H1 (cell line): ENCODE measurements around the gene AGER. TPM values are rescaled to one million over a fixed set of nuclear protein-coding genes. Genes with fewer than 3 reads are reported as not detected.

Source experiments
- CTCF ChIA-PET: fragments of 300-600 bp; sonication (Branson Sonifier 250); formaldehyde crosslinking; loops from one replicate; lab custom pipeline; 2021; ENCODE audit not compliant: partially characterized antibody; lab: Charles Lee
- POLR2A ChIA-PET: fragments of 300-600 bp; sonication (Branson Sonifier 250); formaldehyde crosslinking; loops from one replicate; lab custom pipeline; 2021; ENCODE audit warnings: inconsistent platforms; ENCODE audit not compliant: partially characterized antibody; lab: Charles Lee
- DNase-seq, 2 experiments: peaks; one replicate each; pipeline versions ENCODE4 v3.0.0 to v3.0.0-alpha.2; 2010 to 2022; ENCODE audit warnings: low spot score in 2 of 2, low read depth in 1 of 2, mixed read lengths in 1 of 2
- FAIRE-seq: peaks from 2 replicates; lab custom pipeline; 2011; peaks lifted over from hg19 to GRCh38; lab: Jason Lieb, UNC
- H2AFZ ChIP-seq: 2 replicates; pipeline ENCODE4 v1.8.1; 2012; ENCODE audit warnings: low read length, inconsistent platforms
- H2AK5ac ChIP-seq: 2 replicates; pipeline ENCODE4 v1.6.1; 2013; ENCODE audit warnings: low read depth, low read length
- H2BK120ac ChIP-seq: replicated peaks from 2 replicates; pipeline ENCODE3; 2013; ENCODE audit warnings: low read depth, low read length, inconsistent platforms
- H2BK12ac ChIP-seq: 2 replicates; pipeline ENCODE4 v1.6.1; 2013; ENCODE audit warnings: low read depth, low read length
- H2BK15ac ChIP-seq: 2 replicates; pipeline ENCODE4 v1.6.1; 2013; ENCODE audit warnings: low read length
- H2BK20ac ChIP-seq: 2 replicates; pipeline ENCODE4 v1.6.1; 2013; ENCODE audit warnings: low read length
- H2BK5ac ChIP-seq: 2 replicates; pipeline ENCODE4 v1.6.1; 2013; ENCODE audit warnings: low read depth, low read length
- H3K14ac ChIP-seq: 2 replicates; pipeline ENCODE4 v1.6.1; 2013; ENCODE audit warnings: inconsistent platforms; ENCODE audit not compliant: insufficient read length
- H3K18ac ChIP-seq: 2 replicates; pipeline ENCODE4 v1.6.1; 2013; ENCODE audit warnings: low read length; ENCODE audit errors: extremely low read depth
- H3K23ac ChIP-seq: 2 replicates; pipeline ENCODE4 v1.6.1; 2013; ENCODE audit warnings: inconsistent platforms; ENCODE audit not compliant: insufficient read length
- H3K23me2 ChIP-seq: 2 replicates; pipeline ENCODE4 v1.6.1; 2013; ENCODE audit warnings: low read depth, low read length
- H3K27ac ChIP-seq: 2 replicates; pipeline ENCODE4 v1.6.1; 2011; ENCODE audit warnings: low read depth, low read length, inconsistent platforms
- H3K27me3 ChIP-seq, 4 experiments: replicated peaks in 1 of 4; 1 replicate in 1 of 4; 2 replicates in 3 of 4; pipeline versions ENCODE4 v1.6.1 to v1.8.1; 2011 to 2013; ENCODE audit warnings: low read length in 3 of 4, mild to moderate bottlenecking in 3 of 4, inconsistent platforms in 2 of 4, mixed read lengths in 2 of 4, moderate library complexity in 1 of 4; ENCODE audit not compliant: control insufficient read depth in 3 of 4, insufficient read depth in 3 of 4; ENCODE audit errors: extremely low read depth in 1 of 4
- H3K36me3 ChIP-seq, 4 experiments: 2 replicates each; pipeline versions ENCODE4 v1.6.1 to v1.8.1; 2011 to 2013; ENCODE audit warnings: mild to moderate bottlenecking in 4 of 4, low read length in 3 of 4, moderate library complexity in 2 of 4, control low read depth in 1 of 4, inconsistent platforms in 1 of 4; ENCODE audit not compliant: insufficient read depth in 4 of 4, control insufficient read depth in 2 of 4
- H3K4ac ChIP-seq: replicated peaks from 2 replicates; pipeline ENCODE3; 2013; ENCODE audit warnings: low read length, low read depth, mixed read lengths, inconsistent platforms; ENCODE audit not compliant: insufficient read length
- H3K4me1 ChIP-seq, 4 experiments: replicated peaks in 1 of 4; 1 replicate in 1 of 4; 2 replicates in 3 of 4; pipeline versions ENCODE4 v1.6.1 to v1.8.1; 2011 to 2013; ENCODE audit warnings: low read length in 3 of 4, inconsistent platforms in 2 of 4, mixed read lengths in 1 of 4; ENCODE audit not compliant: insufficient read depth in 4 of 4, control insufficient read depth in 3 of 4
- H3K4me2 ChIP-seq, 2 experiments: 2 replicates each; pipeline versions ENCODE4 v1.6.1 to v1.8.1; 2011 to 2013; ENCODE audit warnings: low read depth in 2 of 2, low read length in 2 of 2, control low read depth in 1 of 2, inconsistent platforms in 1 of 2, mild to moderate bottlenecking in 1 of 2; ENCODE audit not compliant: insufficient read depth in 1 of 2
- H3K4me3 ChIP-seq, 4 experiments: fragments of 200-600, 300-600 bp in 1 of 4; sonication (generic), shearing (Covaris generic), sonication (Bioruptor Twin) in 1 of 4; 2 replicates each; pipeline versions ENCODE4 v1.5.1 to v1.8.1; 2011 to 2016; ENCODE audit warnings: low read length in 4 of 4, low read depth in 3 of 4, control low read depth in 2 of 4, inconsistent platforms in 2 of 4, mild to moderate bottlenecking in 2 of 4, mixed read lengths in 1 of 4, moderate library complexity in 1 of 4; ENCODE audit not compliant: insufficient read depth in 2 of 4; ENCODE audit errors: extremely low read depth in 1 of 4
- H3K56ac ChIP-seq: replicated peaks from 2 replicates; pipeline ENCODE3; 2013; ENCODE audit warnings: low read depth, mild to moderate bottlenecking, mixed read lengths, low read length, inconsistent platforms; ENCODE audit not compliant: insufficient read length
- H3K79me1 ChIP-seq: 2 replicates; pipeline ENCODE4 v1.6.1; 2013; ENCODE audit warnings: low read depth, low read length, control low read depth
- H3K79me2 ChIP-seq, 2 experiments: 2 replicates each; pipeline versions ENCODE4 v1.6.1 to v1.8.1; 2012 to 2013; ENCODE audit warnings: low read length in 2 of 2, mild to moderate bottlenecking in 2 of 2, inconsistent platforms in 1 of 2; ENCODE audit not compliant: insufficient read depth in 2 of 2, control insufficient read depth in 1 of 2
- H3K9ac ChIP-seq, 4 experiments: replicated peaks in 1 of 4; 1 replicate in 1 of 4; 2 replicates in 3 of 4; pipeline versions ENCODE4 v1.6.1 to v1.8.1; 2011 to 2013; ENCODE audit warnings: low read depth in 3 of 4, low read length in 3 of 4, control low read depth in 2 of 4, mild to moderate bottlenecking in 2 of 4, moderate library complexity in 2 of 4, inconsistent platforms in 1 of 4; ENCODE audit errors: extremely low read depth in 1 of 4
- H3K9me3 ChIP-seq, 2 experiments: 2 replicates each; pipeline versions ENCODE4 v1.6.1 to v1.8.1; 2012 to 2013; ENCODE audit warnings: mild to moderate bottlenecking in 2 of 2, moderate library complexity in 2 of 2, control low read depth in 1 of 2, inconsistent platforms in 1 of 2, low read depth in 1 of 2, low read length in 1 of 2, mixed read lengths in 1 of 2; ENCODE audit not compliant: insufficient read depth in 2 of 2
- H4K20me1 ChIP-seq, 2 experiments: replicated peaks in 1 of 2; 2 replicates each; pipeline versions ENCODE3 to v1.8.1; 2011 to 2013; ENCODE audit warnings: inconsistent platforms in 2 of 2, low read length in 2 of 2, mild to moderate bottlenecking in 1 of 2; ENCODE audit not compliant: insufficient read depth in 2 of 2, control insufficient read depth in 1 of 2
- H4K5ac ChIP-seq: 2 replicates; pipeline ENCODE4 v1.6.1; 2013; ENCODE audit warnings: low read length, low read depth, mixed read lengths, inconsistent platforms; ENCODE audit not compliant: insufficient read length
- H4K8ac ChIP-seq: 2 replicates; pipeline ENCODE4 v1.8.0; 2013; ENCODE audit warnings: mild to moderate bottlenecking, moderate library complexity, low read length, inconsistent platforms; ENCODE audit not compliant: insufficient read depth; ENCODE audit errors: extremely low read depth
- H4K91ac ChIP-seq: replicated peaks from 2 replicates; pipeline ENCODE3; 2013; ENCODE audit warnings: low read length, mixed read lengths, inconsistent platforms; ENCODE audit not compliant: insufficient read length
- BRCA1 ChIP-seq: IDR thresholded peaks from 2 replicates; pipeline ENCODE4 v1.6.1; 2012; ENCODE audit warnings: low read depth, low read length, improper control_type of control experiment
- CREB1 ChIP-seq: IDR thresholded peaks from 2 replicates; pipeline ENCODE4 v1.6.1; 2012; ENCODE audit warnings: inconsistent platforms
- EZH2 ChIP-seq: fragments of 200-600 bp; sonication (generic); IDR thresholded peaks from 2 replicates; pipeline ENCODE4 v1.7.1; 2012; ENCODE audit warnings: low read depth, mild to moderate bottlenecking, moderate library complexity, low read length, inconsistent platforms; ENCODE audit not compliant: severe bottlenecking
- JUND ChIP-seq: IDR thresholded peaks from 2 replicates; pipeline ENCODE4 v1.6.1; 2011; ENCODE audit warnings: mild to moderate bottlenecking, improper control_type of control experiment, low read length
- KDM5A ChIP-seq: fragments of 200-600 bp; IDR thresholded peaks from 2 replicates; pipeline ENCODE4 v1.7.1; 2012; ENCODE audit warnings: mild to moderate bottlenecking, low read length, inconsistent platforms, mixed read lengths
- POLR2AphosphoS5 ChIP-seq: IDR thresholded peaks from 2 replicates; pipeline ENCODE4 v1.6.1; 2011; ENCODE audit warnings: low read depth, low read length
- RBBP5 ChIP-seq: IDR thresholded peaks from 2 replicates; pipeline ENCODE4 v1.7.1; 2012; ENCODE audit warnings: low read depth, mild to moderate bottlenecking, inconsistent platforms, low read length, moderate library complexity, borderline replicate concordance
- SIX5 ChIP-seq: IDR thresholded peaks from 2 replicates; pipeline ENCODE4 v1.6.1; 2011; ENCODE audit warnings: mild to moderate bottlenecking, low read depth, low read length
- SRF ChIP-seq: IDR thresholded peaks from 2 replicates; pipeline ENCODE4 v1.6.1; 2011; ENCODE audit warnings: mild to moderate bottlenecking, low read depth, low read length, moderate library complexity
- YY1 ChIP-seq: IDR thresholded peaks from 2 replicates; pipeline ENCODE4 v1.6.1; 2011; ENCODE audit warnings: low read depth, mild to moderate bottlenecking, low read length
- WGBS, 2 experiments: shearing (Covaris generic) in 1 of 2; methylation state at CpG; one replicate each; pipeline versions ENCODE4 v1.1.6 to v1.1.7; 2013 to 2015; ENCODE audit warnings: low lambda C conversion rate in 2 of 2, mixed read lengths in 2 of 2, inconsistent platforms in 1 of 2, low coverage in 1 of 2, missing lambda C conversion rate in 1 of 2; ENCODE audit not compliant: insufficient replicate concordance in 2 of 2, insufficient coverage in 1 of 2, insufficient read length in 1 of 2; ENCODE audit errors: extremely low coverage in 1 of 2, missing lambda C conversion rate in 1 of 2; 5-methylcytosine and 5-hydroxymethylcytosine counted together
- polyA plus RNA-seq, 7 experiments: library from polyadenylated mRNA; depleted of rRNA in 3 of 7; stranded (reverse) in 5 of 7; unstranded in 2 of 7; fragments of >200 nt in 5 of 7; fragments of 200-250 nt in 2 of 7; gene quantifications; 1 replicate in 5 of 7; 2 replicates in 1 of 7; 4 replicates in 1 of 7; pipeline versions ENCODE4 v1.2.1 to v1.2.3, GENCODE V29; 2011 to 2013; ENCODE audit warnings: missing spikeins in 2 of 7, mixed read lengths in 2 of 7
- total RNA-seq: library from RNA; stranded (reverse); fragmentation: NEBNext Ultra II Directional; extraction: Animal tissue kit (Norgen Biotek cat#: 25700); gene quantifications from 2 replicates; pipeline ENCODE4 v1.2.1, GENCODE V29; 2021

The AGER gene
- total and polyA plus RNA-seq, 2 of the 8 experiments (the other 6 are each of a cell fraction or from before 2014, with no cell fraction given), result 3.8 to 10.9 TPM

- no peak for FAIRE-seq
- H3K56ac ChIP-seq, result peak overlapping the region; percentile 26
- H2AK5ac ChIP-seq, result peak overlapping the region; percentile 91
- no peaks in the 10 kb centered on the region for H3K27me3 ChIP-seq
- H3K4ac ChIP-seq, result peak overlapping the region; percentile 88
- H3K9me3 ChIP-seq, result no peaks in the 10 kb centered on the region
- TF ChIP-seq POLR2AphosphoS5 (no peak), KDM5A (no peak), JUND (no peak), EZH2 (no peak), RBBP5 (no peak; the same call in 1 of the 2 replicates), BRCA1 (no peak), SRF (no peak), CREB1 (no peak), YY1 (no peak), SIX5 (no peak)
- H3K9ac ChIP-seq, result peak overlapping the region; percentile 54 to 96 (median 86)
- H3K23ac ChIP-seq, result no peak overlapping the region
- peak in 1 of 2 experiments; percentile 46 for DNase-seq
- peaks cover 3 to 6% of the 10 kb centered on the region in 2 experiments for H4K20me1 ChIP-seq
- H2AFZ ChIP-seq, result no peak overlapping the region
- no peak overlapping the region for H3K14ac ChIP-seq
- ChIA-PET POLR2A (interaction anchor here (0.6 to 7.9 kb wide), 18 partner anchors 9 to 795 kb away, joined by 3 to 194 read pairs (median 6); partner anchors contain the start of genes ATF6B, EGFL8, FKBPL and GPSM3), CTCF (interaction anchor here (0.8 to 2.4 kb wide), 5 partner anchors 10 to 78 kb away, joined by 3 to 10 read pairs (median 3); no protein-coding TSS in a partner anchor)
- H4K5ac ChIP-seq, result peak overlapping the region; percentile 79
- no peak overlapping the region for H4K8ac ChIP-seq
- H3K4me2 ChIP-seq, result peak overlapping the region; percentile 99 to 100
- H2BK15ac ChIP-seq, result no peak overlapping the region
- peak overlapping the region; percentile 97 for H3K18ac ChIP-seq
- H2BK120ac ChIP-seq, result peak overlapping the region; percentile 8
- peaks cover 2 to 19% (median 9%) of the 10 kb centered on the region in 4 experiments; a peak in 7 of 8 replicates for H3K36me3 ChIP-seq
- H2BK20ac ChIP-seq, result peak overlapping the region; percentile 38; the same call in 1 of the 2 replicates
- peak overlapping the region; percentile 73 for H4K91ac ChIP-seq
- H3K79me2 ChIP-seq, result peaks cover 13 to 48% of the 10 kb centered on the region in 2 experiments
- H2BK5ac ChIP-seq, result peak overlapping the region; percentile 97
- H3K79me1 ChIP-seq, result peaks cover 9% of the 10 kb centered on the region; the same call in 1 of the 2 replicates
- H3K4me1 ChIP-seq, result peaks cover 5 to 21% (median 9%) of the 10 kb centered on the region in 4 experiments; a peak in 6 of 7 replicates
- WGBS, 2 experiments, result 6 to 100% methylated on average over 1 to 5 of the region's 5 CpGs
- peaks cover 26% of the 10 kb centered on the region for H3K23me2 ChIP-seq
- peak overlapping the region; percentile 86; the same call in 1 of the 2 replicates for H2BK12ac ChIP-seq
- H3K4me3 ChIP-seq, result peak overlapping the region; percentile 91 to 99 (median 95)
- peak overlapping the region; percentile 95 for H3K27ac ChIP-seq
These were observed 7.4 kb downstream of the AGER start for GRCh38 chr6:32176476-32177182.
